ENCODE results near the gene MID1IP1.
A peak's percentile ranks its signal among the peaks of the same experiment; 100 is the strongest.

The MID1IP1 gene, protein sequence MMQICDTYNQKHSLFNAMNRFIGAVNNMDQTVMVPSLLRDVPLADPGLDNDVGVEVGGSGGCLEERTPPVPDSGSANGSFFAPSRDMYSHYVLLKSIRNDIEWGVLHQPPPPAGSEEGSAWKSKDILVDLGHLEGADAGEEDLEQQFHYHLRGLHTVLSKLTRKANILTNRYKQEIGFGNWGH

GRCh38 chrX:38800981-38801845 lies at the start of gene MID1IP1:
MID1IP1 (plus strand) TSS chrX:38801459; CDS start chrX:38804947, 3,488 bp downstream.
- peak; percentile 52 to 56 for DNase-seq (ENCODE audit: low read depth in 2 of 2)

DNA sequence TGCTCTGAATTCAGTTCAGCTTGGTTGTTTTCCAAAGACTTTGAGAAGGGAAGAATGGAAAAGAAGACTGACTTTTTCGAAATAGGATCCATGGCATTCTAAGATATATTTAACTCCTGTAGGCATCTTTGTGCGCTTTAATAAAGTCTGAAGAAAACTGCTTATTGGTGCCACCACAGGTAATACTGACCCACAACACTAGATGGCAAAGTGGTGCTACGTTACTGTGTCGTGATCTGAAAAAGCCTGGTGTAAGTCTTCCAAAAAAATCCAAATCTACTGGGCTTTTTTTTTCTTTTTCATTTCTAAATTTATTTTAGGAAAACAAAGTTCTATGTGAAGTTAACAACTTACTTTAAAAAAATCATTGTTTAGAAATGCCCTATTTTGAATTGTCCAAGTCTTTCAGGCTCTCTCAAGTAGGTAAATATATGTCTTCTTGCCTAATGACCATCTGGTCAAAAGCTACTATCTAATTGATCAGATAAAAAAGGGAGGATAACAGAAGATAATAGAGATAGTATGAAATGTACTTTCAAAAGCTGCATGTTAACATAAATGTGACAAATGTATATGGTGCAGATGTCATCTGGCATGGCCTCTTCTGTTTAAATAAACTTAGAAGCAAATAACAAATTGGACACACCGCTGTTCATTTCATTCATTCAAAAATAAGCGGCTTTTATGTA lies 47.0 kb upstream of the MID1IP1 start:
- DNase-seq (ENCODE audit: low read depth in 2 of 2): peak in 1 of 2 donors; percentile 18

DNA sequence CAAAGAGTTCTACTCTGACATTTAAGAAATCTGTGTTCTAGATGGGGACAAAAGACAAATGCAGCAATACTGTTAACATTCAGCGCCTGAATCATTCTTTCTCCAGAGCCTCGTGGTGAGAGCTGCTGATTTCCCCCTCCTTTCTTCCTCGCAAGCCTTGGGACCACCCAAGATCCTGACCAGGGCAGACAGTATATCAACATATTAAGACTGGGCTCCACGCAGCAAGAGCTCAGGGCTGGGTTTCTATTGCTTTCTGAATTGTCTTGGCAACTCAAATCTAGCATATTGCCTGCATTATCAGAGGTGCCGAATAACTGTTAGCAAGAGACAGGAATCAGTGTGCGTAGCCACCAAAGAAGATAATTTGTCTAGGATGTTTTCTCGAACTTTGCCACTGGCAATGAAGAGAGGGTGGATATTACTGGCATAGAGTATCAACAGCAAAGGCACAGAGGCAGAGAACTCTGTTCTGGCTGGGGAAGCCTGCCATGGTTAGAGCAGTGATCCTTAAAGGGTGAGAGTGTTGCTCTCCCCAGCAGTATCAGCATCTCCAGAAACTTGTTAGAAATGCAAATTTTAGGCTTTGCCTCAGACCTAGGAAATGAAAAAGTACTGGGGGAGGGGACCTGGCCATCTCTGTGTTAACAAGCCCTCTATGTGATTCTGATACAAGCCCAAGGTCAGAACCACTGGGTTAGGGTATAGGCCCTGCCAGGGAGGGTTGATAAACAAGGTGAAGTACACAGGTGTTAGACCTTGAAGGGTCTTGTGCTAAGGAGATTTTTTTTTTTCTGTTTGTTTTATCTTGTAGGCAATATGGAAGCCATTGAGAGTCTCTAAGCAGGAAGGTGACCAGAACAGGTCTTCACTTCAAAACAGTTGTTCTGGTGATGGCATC lies 46.2 kb upstream of the MID1IP1 start:
- DNase-seq (ENCODE audit: low read depth in 2 of 2): no peak

- no peak for DNase-seq (ENCODE audit: low read depth in 2 of 2)
These were observed 40.4 kb upstream of the MID1IP1 start for GRCh38 chrX:38760883-38761282.

GRCh38 chrX:38768079-38768478 lies 33.2 kb upstream of the MID1IP1 start:
- no peak for DNase-seq (ENCODE audit: low read depth in 2 of 2)

GRCh38 chrX:38770152-38770551 lies 31.1 kb upstream of the MID1IP1 start:
- no peak for DNase-seq (ENCODE audit: low read depth in 2 of 2)

DNA sequence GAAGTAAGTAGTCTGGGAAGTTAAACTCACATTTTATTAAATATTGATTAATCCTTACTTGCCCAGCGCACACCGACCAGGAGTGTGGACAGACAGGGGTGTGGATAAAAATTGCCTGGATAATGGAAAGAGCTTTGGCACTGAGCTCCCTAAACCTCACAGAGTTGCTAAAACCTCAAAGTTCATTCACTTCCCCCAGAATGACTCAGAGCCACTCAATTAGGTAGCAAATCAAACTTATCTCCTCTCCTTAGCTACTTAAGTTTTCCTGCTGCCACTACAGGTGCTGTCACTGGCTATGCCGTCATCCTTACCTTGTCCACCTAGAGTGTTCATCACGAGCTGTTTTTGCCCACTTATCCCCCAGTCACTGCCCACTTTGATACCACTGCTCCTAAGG lies 27.0 kb upstream of the MID1IP1 start:
- no peak for DNase-seq (ENCODE audit: low read depth in 2 of 2)

GRCh38 chrX:38796946-38797345 lies 4.3 kb upstream of the MID1IP1 start:
- DNase-seq (ENCODE audit: low read depth in 2 of 2): no peak

DNA sequence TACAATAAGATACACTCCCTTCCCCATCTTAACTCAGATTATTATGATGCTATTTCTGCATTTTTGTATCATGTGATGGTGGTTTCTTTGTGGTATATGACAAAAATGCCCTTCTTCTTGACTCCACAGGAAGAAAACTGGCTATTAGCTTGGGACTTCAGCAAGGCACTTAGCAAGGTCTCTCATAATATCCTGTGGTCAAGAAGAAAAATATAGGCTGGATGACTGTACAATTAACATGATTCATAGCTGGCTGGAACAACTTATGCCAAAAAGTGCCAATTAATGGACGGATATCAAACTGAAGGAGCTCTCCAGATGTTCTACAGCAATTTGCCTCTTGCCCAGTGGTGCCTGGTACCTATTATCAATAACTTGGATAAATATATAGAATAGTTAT lies 2.3 kb upstream of the MID1IP1 start:
- no peak for DNase-seq (ENCODE audit: low read depth in 2 of 2)

DNA sequence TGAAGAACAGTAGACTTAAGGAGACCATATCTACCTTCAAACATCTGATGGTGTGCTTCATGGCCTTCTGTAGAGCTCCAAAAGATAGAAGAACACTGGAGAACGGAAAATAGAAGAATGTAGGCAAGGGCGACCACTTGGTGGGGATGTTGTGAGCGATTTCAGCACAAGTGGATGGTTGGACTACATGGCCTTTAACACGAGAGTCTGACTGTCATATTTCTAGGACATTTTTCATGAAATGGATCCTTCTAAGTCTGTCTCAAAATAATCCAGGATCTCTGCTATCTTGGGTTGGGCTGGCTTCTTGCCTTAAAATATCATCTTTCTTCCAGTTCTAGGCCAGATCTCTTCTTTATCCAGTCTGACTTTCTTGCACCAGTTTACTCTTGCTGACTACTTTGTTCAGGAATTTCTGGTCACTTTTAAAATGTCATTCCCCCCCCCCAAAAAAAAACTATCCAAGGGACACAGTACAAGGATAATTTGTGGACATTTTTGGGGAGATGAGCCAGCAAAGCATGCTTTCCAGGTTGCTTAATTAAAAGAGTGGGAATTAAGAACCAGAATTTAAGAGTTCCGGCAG lies 1.2 kb upstream of the MID1IP1 start:
- no peak for DNase-seq (ENCODE audit: low read depth in 2 of 2)

GRCh38 chrX:38803243-38803587 lies 2.0 kb downstream of the MID1IP1 start:
- DNase-seq (ENCODE audit: low read depth in 2 of 2): no peak

DNA sequence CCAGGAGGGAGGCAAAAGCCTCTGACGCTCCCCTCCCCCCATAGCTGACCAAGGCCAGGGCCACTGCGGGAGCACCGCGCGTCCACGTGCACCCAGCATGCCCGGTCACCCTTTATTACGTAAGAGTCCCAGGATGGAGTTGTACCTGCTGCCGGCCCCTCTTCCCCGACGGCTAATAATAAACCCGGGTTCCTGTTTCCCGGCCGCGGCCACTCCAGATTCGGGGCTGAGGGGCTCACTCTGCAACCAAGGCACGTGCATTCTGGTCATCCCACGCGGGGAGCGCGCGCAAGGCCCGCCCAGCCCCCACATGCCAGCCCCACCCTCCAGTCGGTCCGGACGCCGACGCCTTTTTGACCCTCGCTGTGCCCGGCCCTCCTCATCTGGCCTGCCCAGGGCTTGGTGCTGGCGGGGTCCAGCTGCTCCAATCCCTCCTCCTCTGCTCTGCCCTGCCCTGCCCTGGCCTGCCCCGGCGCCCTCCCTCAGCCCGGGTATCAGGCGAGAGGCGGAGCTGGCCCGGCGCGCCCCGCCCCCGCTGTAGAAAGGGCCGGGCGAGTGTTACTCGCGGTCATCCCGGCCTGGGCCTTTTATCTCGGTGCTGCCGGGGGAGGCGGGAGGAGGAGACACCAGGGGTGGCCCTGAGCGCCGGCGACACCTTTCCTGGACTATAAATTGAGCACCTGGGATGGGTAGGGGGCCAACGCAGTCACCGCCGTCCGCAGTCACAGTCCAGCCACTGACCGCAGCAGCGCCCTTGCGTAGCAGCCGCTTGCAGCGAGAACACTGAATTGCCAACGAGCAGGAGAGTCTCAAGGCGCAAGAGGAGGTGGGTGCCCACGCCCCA lies 2.6 kb downstream of the MID1IP1 start:
- DNase-seq (ENCODE audit: low read depth in 2 of 2): peak in 1 of 2 donors; percentile 59

DNA sequence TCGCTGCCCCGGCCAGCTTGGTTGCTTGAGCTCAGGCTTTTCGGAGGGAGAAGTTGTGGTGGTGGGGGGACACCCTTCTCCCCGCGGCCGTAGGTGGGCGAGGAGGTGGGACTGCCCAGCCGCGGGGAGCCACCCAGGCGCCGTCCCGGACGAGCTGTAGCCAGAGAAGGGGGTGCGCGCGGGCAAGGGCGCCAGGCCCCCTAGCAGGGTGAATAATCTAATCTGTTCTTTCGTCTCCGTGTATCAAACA lies 3.1 kb downstream of the MID1IP1 start:
- no peak for DNase-seq (ENCODE audit: low read depth in 2 of 2)

GRCh38 chrX:38804682-38805431 lies 3.6 kb downstream of the MID1IP1 start:
- peak in 1 of 2 donors; percentile 22 for DNase-seq (ENCODE audit: low read depth in 2 of 2)

DNA sequence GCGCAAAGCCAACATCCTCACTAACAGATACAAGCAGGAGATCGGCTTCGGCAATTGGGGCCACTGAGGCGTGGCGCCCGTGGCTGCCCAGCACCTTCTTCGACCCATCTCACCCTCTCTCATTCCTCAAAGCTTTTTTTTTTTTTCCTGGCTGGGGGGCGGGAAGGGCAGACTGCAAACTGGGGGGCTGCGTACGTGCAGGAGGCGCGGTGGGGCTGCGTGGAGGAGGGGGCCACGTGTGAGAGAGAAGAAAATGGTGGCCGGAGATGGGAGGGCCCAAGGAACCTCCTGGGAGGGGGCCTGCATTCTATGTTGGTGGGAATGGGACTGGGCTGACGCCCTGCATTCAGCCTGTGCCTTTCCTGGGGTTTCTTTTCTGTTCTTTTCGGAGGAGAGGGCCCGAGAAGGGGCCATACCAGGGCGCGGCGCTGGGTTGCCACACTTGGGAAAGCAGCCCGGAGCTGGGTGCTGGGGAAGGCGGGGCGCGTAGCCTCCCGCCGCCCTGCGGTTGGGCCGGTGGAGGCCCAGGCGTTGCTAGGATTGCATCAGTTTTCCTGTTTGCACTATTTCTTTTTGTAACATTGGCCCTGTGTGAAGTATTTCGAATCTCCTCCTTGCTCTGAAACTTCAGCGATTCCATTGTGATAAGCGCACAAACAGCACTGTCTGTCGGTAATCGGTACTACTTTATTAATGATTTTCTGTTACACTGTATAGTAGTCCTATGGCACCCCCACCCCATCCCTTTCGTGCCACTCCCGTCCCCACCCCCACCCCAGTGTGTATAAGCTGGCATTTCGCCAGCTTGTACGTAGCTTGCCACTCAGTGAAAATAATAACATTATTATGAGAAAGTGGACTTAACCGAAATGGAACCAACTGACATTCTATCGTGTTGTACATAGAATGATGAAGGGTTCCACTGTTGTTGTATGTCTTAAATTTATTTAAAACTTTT lies 4.5 kb downstream of the MID1IP1 start:
- DNase-seq (ENCODE audit: low read depth in 2 of 2): peak in 1 of 2 donors; percentile 47

GRCh38 chrX:38806875-38807621 lies 5.8 kb downstream of the MID1IP1 start:
- no peak for DNase-seq (ENCODE audit: low read depth in 2 of 2)

DNA sequence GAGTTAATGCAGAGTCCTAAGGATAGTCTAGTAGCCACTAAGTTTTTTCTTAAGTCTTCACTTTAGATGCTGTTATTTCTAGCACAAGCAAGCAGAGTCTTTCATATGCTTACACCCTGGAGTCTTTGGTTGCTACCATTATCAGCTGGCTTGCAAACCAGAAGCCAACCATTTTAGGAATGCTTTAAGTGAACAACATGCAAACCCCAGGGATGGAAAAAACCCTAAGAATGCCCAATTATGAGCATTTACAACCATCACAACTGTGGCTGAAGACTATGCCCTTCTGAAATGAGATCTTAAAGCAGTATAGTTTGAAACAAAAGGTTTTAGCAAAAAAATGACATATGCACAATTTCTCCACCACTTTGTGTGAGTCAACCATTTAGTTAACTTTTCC lies 6.6 kb downstream of the MID1IP1 start:
- no peak for DNase-seq (ENCODE audit: low read depth in 2 of 2)

Data from stimulated activated CD4-positive, alpha-beta T cell treated with anti-CD3 and anti-CD28 coated beads, Interleukin-1b, Interleukin-23, amount 100 ng/mL, for 4 hours (primary cell).